Astrocyte (in vitro differentiated cells and primary cell): ENCODE results near the gene WDR33. TPM values are rescaled to one million over a fixed set of nuclear protein-coding genes. Genes with fewer than 3 reads are reported as not detected.

Experiments used
- DNase-seq: peaks from one replicate; pipeline ENCODE4 v3.0.0-alpha.2; 2010; ENCODE audit warnings: low read depth
- FAIRE-seq: peaks from 2 replicates; lab custom pipeline; 2011; peaks lifted over from hg19 to GRCh38; lab: Jason Lieb, UNC
- H2AFZ ChIP-seq: 2 replicates; pipeline ENCODE4 v1.6.0; 2012; ENCODE audit warnings: low read depth, low read length, inconsistent platforms
- H3K27ac ChIP-seq: 2 replicates; pipeline ENCODE4 v1.5.1; 2011; ENCODE audit warnings: low read depth, low read length, inconsistent platforms
- H3K27me3 ChIP-seq: 2 replicates; pipeline ENCODE4 v1.6.0; 2011; ENCODE audit warnings: low read length, inconsistent platforms; ENCODE audit not compliant: insufficient read depth
- H3K36me3 ChIP-seq: 2 replicates; pipeline ENCODE4 v1.5.1; 2011; ENCODE audit warnings: low read length, inconsistent platforms; ENCODE audit not compliant: insufficient read depth
- H3K4me1 ChIP-seq: 2 replicates; pipeline ENCODE4 v1.5.1; 2011; ENCODE audit warnings: low read length, inconsistent platforms; ENCODE audit not compliant: insufficient read depth
- H3K4me2 ChIP-seq: 2 replicates; pipeline ENCODE4 v1.6.0; 2012; ENCODE audit warnings: low read length, inconsistent platforms
- H3K4me3 ChIP-seq: 2 replicates; pipeline ENCODE4 v1.5.1; 2011; ENCODE audit warnings: low read depth, mild to moderate bottlenecking, low read length, inconsistent platforms; ENCODE audit not compliant: insufficient read depth
- H3K79me2 ChIP-seq: 2 replicates; pipeline ENCODE4 v1.6.0; 2012; ENCODE audit warnings: mild to moderate bottlenecking, low read length, inconsistent platforms; ENCODE audit not compliant: insufficient read depth
- H3K9ac ChIP-seq: 2 replicates; pipeline ENCODE4 v1.6.0; 2012; ENCODE audit warnings: mild to moderate bottlenecking, low read length, inconsistent platforms
- H3K9me3 ChIP-seq: 2 replicates; pipeline ENCODE4 v1.5.1; 2012; ENCODE audit warnings: low read depth, mild to moderate bottlenecking, low read length, inconsistent platforms; ENCODE audit not compliant: insufficient read depth
- H4K20me1 ChIP-seq: 2 replicates; pipeline ENCODE4 v1.6.0; 2012; ENCODE audit warnings: low read length, inconsistent platforms; ENCODE audit not compliant: insufficient read depth
- H3K27ac Mint-ChIP-seq: one replicate; pipeline ENCODE4 v1.8.0; 2021; ENCODE audit warnings: mild to moderate bottlenecking, mixed read lengths; ENCODE audit not compliant: unreplicated experiment
- H3K27me3 Mint-ChIP-seq: one replicate; pipeline ENCODE4 v1.8.0; 2021; ENCODE audit warnings: low read depth, mixed read lengths; ENCODE audit not compliant: unreplicated experiment
- H3K36me3 Mint-ChIP-seq: one replicate; pipeline ENCODE4 v1.8.0; 2021; ENCODE audit warnings: low read depth, mixed read lengths; ENCODE audit not compliant: unreplicated experiment
- H3K4me1 Mint-ChIP-seq: one replicate; pipeline ENCODE4 v1.8.0; 2021; ENCODE audit warnings: low read depth, mixed read lengths; ENCODE audit not compliant: unreplicated experiment
- H3K4me3 Mint-ChIP-seq: one replicate; pipeline ENCODE4 v1.8.0; 2021; ENCODE audit warnings: mild to moderate bottlenecking, moderate library complexity, mixed read lengths; ENCODE audit not compliant: unreplicated experiment
- H3K9me3 Mint-ChIP-seq: one replicate; pipeline ENCODE4 v1.8.0; 2021; ENCODE audit warnings: mild to moderate bottlenecking, mixed read lengths; ENCODE audit not compliant: unreplicated experiment
- EZH2 ChIP-seq: IDR thresholded peaks from 2 replicates; pipeline ENCODE4 v1.6.1; 2012; ENCODE audit warnings: mild to moderate bottlenecking, low read length, inconsistent platforms; ENCODE audit not compliant: insufficient read depth
- total RNA-seq: library from RNA; stranded (reverse); gene quantifications from 2 replicates; pipeline ENCODE4 v1.2.1, GENCODE V29; 2021
- TF ChIP-seq, protein P1 (sequence below): IDR thresholded peaks from 2 replicates; pipeline ENCODE4 v1.5.1; 2011; ENCODE audit warnings: low read depth, mild to moderate bottlenecking, inconsistent platforms, low read length, moderate library complexity; ENCODE audit not compliant: insufficient read depth

WDR33 gene
- total RNA-seq, 1 donor from 2014 or later: 40.9 TPM

DNA sequence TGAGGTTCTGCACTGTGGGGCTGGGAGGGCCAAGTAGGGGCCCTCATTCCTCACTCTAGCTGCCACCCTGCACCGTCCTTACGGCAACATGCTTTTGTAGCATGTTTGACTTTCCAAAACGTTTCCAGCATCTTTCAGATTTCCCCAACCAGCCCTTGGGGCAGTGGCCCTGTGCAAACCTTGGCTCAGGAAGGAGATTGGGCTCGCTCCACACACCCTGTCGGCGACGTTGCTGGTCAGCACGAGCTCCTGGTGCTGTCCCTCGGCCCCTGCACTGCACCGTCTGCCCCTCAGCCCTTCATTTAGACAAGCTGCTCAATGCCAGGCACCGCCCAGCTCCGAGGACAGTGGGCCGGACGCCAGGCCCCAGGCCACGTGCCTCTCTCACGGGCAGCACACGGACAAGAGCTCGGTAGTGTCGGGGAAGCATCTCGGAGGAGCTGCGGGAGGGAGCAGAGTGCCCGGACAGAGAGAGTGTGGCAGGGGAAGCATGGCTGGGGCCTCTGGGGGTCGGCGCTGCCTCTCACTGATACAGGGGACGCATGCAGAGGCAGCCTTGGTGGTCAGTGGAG is 158.1 kb downstream of the WDR33 start:
- peaks cover 8% of the 10 kb centered on the region for H3K4me1 Mint-ChIP-seq
- no peak for TF ChIP-seq EZH2
- TF ChIP-seq, protein P1, sequence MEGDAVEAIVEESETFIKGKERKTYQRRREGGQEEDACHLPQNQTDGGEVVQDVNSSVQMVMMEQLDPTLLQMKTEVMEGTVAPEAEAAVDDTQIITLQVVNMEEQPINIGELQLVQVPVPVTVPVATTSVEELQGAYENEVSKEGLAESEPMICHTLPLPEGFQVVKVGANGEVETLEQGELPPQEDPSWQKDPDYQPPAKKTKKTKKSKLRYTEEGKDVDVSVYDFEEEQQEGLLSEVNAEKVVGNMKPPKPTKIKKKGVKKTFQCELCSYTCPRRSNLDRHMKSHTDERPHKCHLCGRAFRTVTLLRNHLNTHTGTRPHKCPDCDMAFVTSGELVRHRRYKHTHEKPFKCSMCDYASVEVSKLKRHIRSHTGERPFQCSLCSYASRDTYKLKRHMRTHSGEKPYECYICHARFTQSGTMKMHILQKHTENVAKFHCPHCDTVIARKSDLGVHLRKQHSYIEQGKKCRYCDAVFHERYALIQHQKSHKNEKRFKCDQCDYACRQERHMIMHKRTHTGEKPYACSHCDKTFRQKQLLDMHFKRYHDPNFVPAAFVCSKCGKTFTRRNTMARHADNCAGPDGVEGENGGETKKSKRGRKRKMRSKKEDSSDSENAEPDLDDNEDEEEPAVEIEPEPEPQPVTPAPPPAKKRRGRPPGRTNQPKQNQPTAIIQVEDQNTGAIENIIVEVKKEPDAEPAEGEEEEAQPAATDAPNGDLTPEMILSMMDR: no peak
- no peak overlapping the region for H3K27ac Mint-ChIP-seq
- DNase-seq (no peak), FAIRE-seq (no peak)
- Histone ChIP-seq H2AFZ (no peak overlapping the region), H3K79me2 (no peaks in the 10 kb centered on the region), H3K9ac (no peak overlapping the region), H3K4me3 (no peak overlapping the region), H3K27ac (no peak overlapping the region), H3K36me3 (no peaks in the 10 kb centered on the region), H3K4me1 (peaks cover 3% of the 10 kb centered on the region), H3K9me3 (no peaks in the 10 kb centered on the region), H3K27me3 (no peaks in the 10 kb centered on the region), H3K4me2 (no peak overlapping the region), H4K20me1 (no peaks in the 10 kb centered on the region)
- H3K27me3 Mint-ChIP-seq: peaks cover 2% of the 10 kb centered on the region
- no peaks in the 10 kb centered on the region for H3K9me3 Mint-ChIP-seq
- no peak overlapping the region for H3K4me3 Mint-ChIP-seq
- H3K36me3 Mint-ChIP-seq: peaks cover 29% of the 10 kb centered on the region

DNA sequence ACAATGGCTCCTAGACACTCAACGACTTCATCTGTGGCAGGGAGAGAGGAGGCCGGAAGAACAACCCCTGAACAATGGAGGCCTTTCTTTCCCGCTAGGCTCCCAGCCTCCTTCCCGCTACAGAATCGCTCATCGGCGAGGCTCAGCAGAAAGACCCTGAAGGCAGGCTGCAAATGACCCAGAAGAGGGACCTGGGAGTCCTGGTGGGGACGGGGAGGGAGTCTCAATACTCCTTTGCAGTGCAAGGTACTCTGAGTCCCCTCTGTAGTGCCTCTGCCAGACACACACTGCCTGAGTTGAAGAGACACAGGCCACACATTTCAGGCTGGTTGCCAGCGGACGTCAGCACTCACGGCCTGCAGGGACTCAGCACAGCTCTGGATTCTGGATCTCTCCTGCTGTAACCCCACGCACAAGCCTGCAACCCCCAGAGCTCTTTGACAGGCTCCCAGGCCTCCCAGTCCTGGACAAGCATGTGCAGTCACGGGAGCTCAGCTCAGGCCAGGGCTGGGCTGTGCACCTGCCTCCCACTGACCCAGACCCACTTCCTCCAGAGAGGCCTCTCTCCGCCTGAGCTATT is 158.9 kb downstream of the WDR33 start:
- H3K27ac Mint-ChIP-seq: peak overlapping the region; percentile 12
- Histone ChIP-seq H3K9ac (no peak overlapping the region), H3K79me2 (no peaks in the 10 kb centered on the region), H3K4me3 (no peak overlapping the region), H3K27ac (no peak overlapping the region), H3K9me3 (no peaks in the 10 kb centered on the region), H3K4me2 (no peak overlapping the region), H3K27me3 (no peaks in the 10 kb centered on the region), H4K20me1 (no peaks in the 10 kb centered on the region), H2AFZ (no peak overlapping the region), H3K36me3 (no peaks in the 10 kb centered on the region), H3K4me1 (peaks cover 8% of the 10 kb centered on the region)
- no peaks in the 10 kb centered on the region for H3K9me3 Mint-ChIP-seq
- H3K36me3 Mint-ChIP-seq: peaks cover 22% of the 10 kb centered on the region
- FAIRE-seq: no peak
- TF ChIP-seq EZH2: no peak
- TF ChIP-seq, protein P1: no peak
- no peak for DNase-seq
- H3K4me1 Mint-ChIP-seq: peaks cover 15% of the 10 kb centered on the region
- H3K4me3 Mint-ChIP-seq: no peak overlapping the region
- H3K27me3 Mint-ChIP-seq: peaks cover 2% of the 10 kb centered on the region

DNA sequence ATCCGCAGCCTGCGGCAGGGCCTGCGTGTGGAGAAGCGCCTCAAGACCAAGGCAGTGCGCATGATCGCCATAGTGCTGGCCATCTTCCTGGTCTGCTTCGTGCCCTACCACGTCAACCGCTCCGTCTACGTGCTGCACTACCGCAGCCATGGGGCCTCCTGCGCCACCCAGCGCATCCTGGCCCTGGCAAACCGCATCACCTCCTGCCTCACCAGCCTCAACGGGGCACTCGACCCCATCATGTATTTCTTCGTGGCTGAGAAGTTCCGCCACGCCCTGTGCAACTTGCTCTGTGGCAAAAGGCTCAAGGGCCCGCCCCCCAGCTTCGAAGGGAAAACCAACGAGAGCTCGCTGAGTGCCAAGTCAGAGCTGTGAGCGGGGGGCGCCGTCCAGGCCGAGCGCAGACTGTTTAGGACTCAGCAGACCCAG is 159.6 kb downstream of the WDR33 start:
- no peaks in the 10 kb centered on the region for H3K9me3 ChIP-seq
- no peak overlapping the region for H3K9ac ChIP-seq
- peaks cover 2% of the 10 kb centered on the region for H3K27me3 Mint-ChIP-seq
- FAIRE-seq (no peak), DNase-seq (no peak)
- H3K36me3 ChIP-seq: no peaks in the 10 kb centered on the region
- no peaks in the 10 kb centered on the region for H4K20me1 ChIP-seq
- no peak for TF ChIP-seq EZH2
- TF ChIP-seq, protein P1: no peak
- H3K27me3 ChIP-seq: no peaks in the 10 kb centered on the region
- no peak overlapping the region for H3K4me3 ChIP-seq
- no peaks in the 10 kb centered on the region for H3K9me3 Mint-ChIP-seq
- peaks cover 14% of the 10 kb centered on the region for H3K4me1 ChIP-seq
- no peak overlapping the region for H3K27ac Mint-ChIP-seq
- H3K36me3 Mint-ChIP-seq: peaks cover 22% of the 10 kb centered on the region
- H2AFZ ChIP-seq: no peak overlapping the region
- H3K27ac ChIP-seq: no peak overlapping the region
- no peak overlapping the region for H3K4me3 Mint-ChIP-seq
- no peaks in the 10 kb centered on the region for H3K79me2 ChIP-seq
- H3K4me2 ChIP-seq: no peak overlapping the region
- H3K4me1 Mint-ChIP-seq: peaks cover 20% of the 10 kb centered on the region
